DMS53 treated with DMSO at 0.1 percent for 48 hours (cell line): ENCODE results near the gene UBTD2.
A peak's percentile ranks its signal among the peaks of the same experiment; 100 is the strongest.
"Not testable (repeated sequence)": the region's sequence is repeated elsewhere in the genome, so short reads cannot be mapped to it uniquely, and the experiment has no call there.

Experiments
- DNase-seq: peaks from one replicate; lab custom pipeline; 2025; ENCODE audit not compliant: unreplicated experiment; lab: John Stamatoyannopoulos, UW

The UBTD2 gene

DNA sequence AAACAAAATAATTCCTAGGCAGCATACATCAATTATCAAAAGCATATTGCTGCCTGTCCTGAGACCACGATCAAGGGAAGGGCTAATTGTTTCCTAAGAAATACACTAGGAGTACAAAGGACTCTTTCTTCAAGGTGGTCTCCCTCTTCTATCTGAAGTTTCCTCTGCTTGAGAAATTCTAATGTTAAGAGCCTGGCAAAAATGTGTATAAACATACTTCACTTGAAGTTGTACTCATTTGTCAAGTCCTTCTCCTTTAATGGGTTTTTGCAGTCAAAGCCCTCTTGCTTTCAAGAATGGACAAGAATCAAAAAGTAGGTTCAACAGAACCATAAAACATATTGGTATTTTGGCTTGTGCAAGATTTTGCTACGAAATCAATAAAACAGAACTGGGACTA, 31.1 kb downstream of the UBTD2 start:
- DNase-seq = no peak

- DNase-seq = no peak
Observed at GRCh38 chr5:172251419-172251818, 32.1 kb downstream of the UBTD2 start.

GRCh38 chr5:172248637-172249036, 34.9 kb downstream of the UBTD2 start:
- no peak for DNase-seq

DNA sequence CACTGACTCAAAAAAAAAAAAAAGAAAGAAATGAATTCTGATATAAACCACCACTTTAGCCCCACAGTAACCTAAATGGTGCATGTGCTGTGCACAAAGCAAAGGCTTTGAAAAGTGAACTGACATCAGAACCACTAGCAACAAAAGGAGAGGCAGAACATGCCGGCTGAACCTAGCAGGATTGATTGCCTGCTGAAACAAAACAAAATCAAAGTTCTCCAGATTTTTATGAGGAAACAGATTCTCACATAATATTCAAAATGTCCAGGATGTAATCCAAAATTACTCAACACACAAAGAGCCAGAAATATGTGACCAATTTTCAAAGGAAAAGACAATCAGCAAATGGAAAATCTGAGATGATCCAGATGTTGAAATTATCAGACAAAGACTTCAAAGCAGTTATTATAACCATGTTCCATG, 37.9 kb downstream of the UBTD2 start:
- DNase-seq = no peak

DNA sequence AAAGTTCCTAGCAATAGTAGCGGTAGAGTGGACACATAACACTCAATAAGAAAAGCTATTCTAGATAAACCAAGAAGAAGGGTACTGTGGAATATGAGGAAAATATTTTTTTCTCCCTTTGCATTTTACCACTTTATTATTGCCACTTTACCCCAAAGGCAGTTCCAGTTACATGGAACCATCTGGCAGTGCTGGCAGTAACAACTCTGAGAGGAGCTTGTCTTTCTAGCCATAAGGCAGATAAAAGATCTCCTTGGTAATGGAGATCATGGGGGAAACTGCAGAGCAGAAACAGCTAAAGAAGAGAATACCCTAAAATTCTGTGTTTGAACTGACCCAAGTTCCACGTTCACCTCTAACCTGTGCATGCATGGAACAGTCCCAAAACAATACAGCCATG, 38.5 kb downstream of the UBTD2 start:
- no peak for DNase-seq

DNA sequence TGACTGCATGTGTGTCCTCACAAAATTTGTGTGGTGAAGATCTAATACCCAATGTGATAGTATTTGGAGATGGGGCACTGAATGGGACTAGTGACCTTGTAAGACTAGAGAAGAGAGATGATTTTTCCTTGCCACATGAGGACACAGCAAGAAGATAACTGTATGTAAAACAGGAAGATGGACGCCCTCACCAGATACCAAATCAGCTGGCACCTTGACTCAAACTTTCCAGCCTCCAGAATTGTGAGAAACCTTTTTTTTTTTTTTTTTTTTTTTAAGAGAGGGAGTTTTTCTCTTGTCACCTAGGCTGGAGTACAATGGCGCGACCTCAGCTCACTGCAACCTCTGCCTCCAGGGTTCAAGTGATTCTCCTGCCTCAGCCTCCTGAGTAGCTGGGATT, 40.3 kb downstream of the UBTD2 start:
- no peak for DNase-seq

- no peak for DNase-seq
Observed at GRCh38 chr5:172238334-172238733, 45.2 kb downstream of the UBTD2 start.

DNA sequence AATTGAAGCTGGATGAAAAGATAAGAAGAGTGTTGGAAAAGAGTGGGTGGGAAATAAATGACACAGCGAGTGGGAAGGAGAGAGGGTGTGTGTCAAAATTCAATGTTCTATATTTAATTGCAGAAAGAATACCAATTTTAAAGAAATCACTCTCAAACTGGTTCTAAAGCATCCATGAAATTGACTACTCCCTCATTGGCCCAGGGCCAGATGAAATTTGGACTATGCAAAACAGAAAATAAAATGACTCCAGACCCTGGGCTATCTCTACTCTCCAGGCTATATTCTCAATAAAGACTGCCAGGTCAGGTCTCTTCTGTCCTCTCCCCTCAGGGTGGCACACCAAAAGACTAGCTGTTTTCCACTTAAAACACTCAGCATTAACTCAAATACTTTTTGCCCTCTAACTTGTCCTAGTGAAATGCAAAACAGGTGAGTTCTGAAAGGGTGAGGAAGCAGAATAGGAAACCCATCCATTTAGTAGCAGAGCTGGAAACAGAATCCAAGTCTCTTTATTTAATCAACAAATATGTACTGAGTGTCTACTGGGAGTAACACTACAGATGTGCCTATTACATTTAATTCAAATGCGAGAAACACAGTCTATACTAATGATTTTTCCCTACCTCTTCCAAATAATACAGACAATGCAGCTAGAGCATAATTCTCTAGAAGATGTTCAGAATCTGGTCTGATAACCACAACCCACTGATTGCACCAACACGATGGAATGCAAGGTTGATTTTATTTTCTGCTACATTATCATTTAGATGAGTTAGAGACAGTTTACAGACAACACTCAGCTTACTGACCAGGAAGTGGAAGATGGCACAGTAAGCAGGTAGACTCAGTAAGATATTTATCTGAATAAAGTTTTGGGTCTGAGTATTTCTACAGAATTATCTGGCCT, 47.5 kb downstream of the UBTD2 start:
- DNase-seq = no peak

DNA sequence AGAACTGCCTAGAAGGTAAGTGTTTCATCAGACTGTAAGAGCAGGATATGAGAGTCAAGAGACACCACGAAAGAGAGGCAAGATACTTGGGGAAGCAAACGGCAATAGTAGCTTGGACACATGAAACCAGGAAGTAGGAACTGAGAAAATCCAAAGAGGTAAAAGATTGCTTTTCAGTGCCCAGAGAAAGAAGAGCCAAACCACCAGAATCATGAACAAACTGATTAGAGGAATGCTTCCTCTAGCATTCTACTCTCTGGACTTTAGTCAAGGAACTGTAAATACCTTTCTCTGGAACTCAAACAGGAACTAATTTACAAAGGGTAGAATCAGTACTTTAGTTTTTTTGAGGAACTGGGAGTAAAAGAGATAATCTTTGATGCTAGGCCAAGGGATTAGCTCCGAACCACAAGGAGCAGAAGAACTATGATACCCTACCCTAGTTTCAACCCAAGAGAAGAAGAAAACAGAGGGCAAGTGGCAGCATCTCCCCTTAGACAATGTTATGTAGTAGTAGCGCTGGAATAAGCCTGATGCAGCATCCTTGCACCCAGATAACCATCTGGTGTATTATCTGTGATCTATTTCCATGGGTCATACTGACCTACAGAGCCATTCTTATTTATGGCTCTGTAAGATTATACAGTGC, 48.3 kb downstream of the UBTD2 start:
- DNase-seq = peak; percentile 32

- no peak for DNase-seq
Observed at GRCh38 chr5:172234031-172234430, 49.5 kb downstream of the UBTD2 start.

- DNase-seq = no peak
Observed at GRCh38 chr5:172229904-172230303, 53.7 kb downstream of the UBTD2 start.

DNA sequence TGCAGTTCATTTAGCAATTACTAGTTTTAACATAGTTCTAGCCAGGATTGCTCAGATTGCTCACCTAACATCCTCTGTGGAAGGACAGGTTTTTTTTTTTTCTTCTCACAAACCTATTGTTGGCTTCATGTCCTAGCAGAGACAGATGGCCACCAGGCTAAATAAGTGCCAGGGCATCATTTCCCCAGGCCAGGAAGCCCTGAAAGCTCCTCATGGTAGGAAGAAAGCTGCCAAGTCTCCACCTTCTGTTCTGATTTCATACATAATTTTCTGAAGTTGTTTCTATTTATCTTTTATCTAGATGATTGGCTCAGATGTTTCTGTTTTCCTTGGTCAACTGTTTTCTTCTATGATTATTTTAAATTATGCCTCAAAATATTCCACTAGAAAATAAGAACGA, 58.6 kb downstream of the UBTD2 start:
- DNase-seq = no peak

- DNase-seq = no peak
Observed at GRCh38 chr5:172223901-172224873, 59.4 kb downstream of the UBTD2 start.

- DNase-seq = no peak
Observed at GRCh38 chr5:172219296-172219695, 64.3 kb downstream of the UBTD2 start.

DNA sequence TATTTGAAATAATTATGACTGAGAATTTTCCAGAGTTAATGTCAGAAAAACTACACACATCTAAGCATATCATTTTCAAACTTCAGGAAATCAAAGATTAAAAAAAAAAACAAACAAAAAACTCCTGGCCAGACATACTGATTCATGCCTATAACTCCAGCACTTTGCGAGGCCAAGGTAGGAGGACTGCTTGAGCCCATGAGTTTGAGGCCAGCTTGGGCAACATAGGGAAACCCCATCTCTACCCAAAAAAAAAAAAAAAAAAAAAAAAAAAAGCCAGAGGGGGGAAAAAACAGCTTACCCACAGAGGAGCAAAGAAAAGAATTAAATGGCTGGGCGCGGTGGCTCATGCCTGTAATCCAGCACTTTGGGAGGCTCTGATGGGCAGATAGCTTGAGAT, 67.2 kb downstream of the UBTD2 start:
- no peak for DNase-seq

DNA sequence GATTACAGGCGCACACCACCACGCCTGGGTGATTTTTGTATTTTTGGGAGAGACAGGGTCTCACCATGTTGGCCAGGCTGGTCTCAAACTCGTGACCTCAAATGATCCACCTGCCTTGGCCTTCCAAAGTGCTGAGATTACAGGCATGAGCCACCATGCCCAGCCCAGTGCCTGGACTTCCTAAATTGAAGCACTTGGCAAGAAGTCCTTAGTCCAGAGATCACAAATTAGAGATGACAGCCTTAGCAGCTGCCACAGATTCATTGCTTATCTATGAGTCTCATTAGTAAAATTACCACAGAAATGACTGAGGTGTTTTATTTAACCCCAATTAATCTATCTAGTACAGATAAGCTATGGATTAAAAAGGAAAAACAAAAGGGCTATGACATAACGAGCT, 70.4 kb downstream of the UBTD2 start:
- no peak for DNase-seq

DNA sequence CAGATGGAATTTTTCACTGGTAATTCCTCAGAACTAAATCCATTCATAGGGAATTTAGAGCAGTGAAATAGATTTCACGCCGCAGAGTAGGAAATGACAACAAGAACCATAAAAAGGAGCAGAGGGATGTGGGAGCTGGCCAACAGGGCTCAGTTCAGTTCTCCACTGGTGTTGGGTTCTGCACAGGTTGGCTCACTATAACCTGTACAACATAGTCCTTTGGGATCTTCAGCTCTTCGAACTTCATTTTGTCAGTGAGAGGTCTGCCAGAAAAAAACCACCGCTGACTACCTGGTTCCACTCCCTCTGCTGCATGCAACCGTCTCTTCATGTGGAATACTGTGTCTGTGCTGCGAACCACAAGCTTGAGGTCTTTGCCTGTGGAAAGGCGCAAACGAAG, 71.9 kb downstream of the UBTD2 start:
- DNase-seq = no peak

GRCh38 chr5:172209714-172210113, 73.8 kb downstream of the UBTD2 start:
- no peak for DNase-seq

- DNase-seq = no peak
Observed at GRCh38 chr5:172207511-172207910, 76.1 kb downstream of the UBTD2 start.

DNA sequence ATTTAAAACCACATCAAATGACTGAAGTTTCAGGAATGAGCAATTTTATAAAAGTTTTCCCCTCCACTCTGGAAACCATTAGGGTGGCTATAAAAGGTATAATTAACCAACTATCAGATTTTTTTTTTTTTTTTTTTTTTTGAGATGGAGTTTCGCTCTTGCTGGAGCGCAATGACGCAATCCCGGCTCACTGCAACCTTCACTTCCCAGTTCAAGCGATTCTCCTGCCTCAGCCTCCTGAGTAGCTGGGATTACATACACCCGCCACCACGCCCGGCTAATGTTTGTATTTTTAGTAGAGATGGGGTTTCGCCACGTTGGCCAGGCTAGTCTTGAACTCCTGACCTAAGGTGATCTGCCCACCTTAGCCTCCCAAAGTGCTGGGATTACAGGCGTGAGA, 77.6 kb downstream of the UBTD2 start:
- DNase-seq = not testable (repeated sequence)

GRCh38 chr5:172200476-172200875, 83.1 kb downstream of the UBTD2 start:
- no peak for DNase-seq
